Measurements from ENCODE around the gene GPR39.

DNA sequence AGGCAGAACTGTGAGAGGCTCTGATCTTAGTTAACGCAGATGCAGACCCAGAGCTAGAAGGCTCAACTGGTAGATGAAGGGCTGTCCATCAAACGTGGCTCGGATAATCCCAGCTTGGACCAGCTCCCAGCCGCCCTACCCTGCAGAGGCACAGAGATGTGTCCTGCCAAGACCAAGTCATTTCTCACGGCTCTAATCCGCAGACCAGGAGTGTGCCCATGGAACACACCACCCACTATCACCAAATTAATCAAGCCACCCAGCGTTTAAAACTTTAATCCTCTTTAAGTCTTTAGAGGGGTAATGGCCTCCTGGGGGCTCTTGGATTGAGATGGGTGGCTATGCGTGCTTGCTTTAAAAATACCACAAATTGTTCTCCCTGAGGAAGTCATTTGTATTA lies 235.9 kb downstream of the GPR39 start:
- TF ChIP-seq, protein P1, sequence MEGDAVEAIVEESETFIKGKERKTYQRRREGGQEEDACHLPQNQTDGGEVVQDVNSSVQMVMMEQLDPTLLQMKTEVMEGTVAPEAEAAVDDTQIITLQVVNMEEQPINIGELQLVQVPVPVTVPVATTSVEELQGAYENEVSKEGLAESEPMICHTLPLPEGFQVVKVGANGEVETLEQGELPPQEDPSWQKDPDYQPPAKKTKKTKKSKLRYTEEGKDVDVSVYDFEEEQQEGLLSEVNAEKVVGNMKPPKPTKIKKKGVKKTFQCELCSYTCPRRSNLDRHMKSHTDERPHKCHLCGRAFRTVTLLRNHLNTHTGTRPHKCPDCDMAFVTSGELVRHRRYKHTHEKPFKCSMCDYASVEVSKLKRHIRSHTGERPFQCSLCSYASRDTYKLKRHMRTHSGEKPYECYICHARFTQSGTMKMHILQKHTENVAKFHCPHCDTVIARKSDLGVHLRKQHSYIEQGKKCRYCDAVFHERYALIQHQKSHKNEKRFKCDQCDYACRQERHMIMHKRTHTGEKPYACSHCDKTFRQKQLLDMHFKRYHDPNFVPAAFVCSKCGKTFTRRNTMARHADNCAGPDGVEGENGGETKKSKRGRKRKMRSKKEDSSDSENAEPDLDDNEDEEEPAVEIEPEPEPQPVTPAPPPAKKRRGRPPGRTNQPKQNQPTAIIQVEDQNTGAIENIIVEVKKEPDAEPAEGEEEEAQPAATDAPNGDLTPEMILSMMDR (IDR thresholded peaks at IDR 0.05): no peak
- TF ChIP-seq EZH2 (IDR thresholded peaks at IDR 0.05; ENCODE audit: borderline replicate concordance, insufficient read depth, low read depth, low read length, poor library complexity, severe bottlenecking): no peak

Measured in B cell (primary cell).